Body of pancreas (tissue), 4 donors: ENCODE measurements around the gene ZP2. TPM values are rescaled to one million over a fixed set of nuclear protein-coding genes. Genes with fewer than 3 reads are reported as not detected.

Experiments
- ATAC-seq: fragments of 150-250 bp; one replicate; pipeline ENCODE4 v1.9.1; 2016
- DNase-seq, 4 donors: peaks; one replicate each; pipeline ENCODE4 v3.0.0-alpha.2; 2019
- H3K27ac ChIP-seq, 4 donors: fragments of 200-600 bp; sonication (generic); 1 replicate in 3 of 4; 2 replicates in 1 of 4; pipeline versions ENCODE4 v1.5.1 to v1.6.1; 2016 to 2019; ENCODE audit warnings: mild to moderate bottlenecking in 1 of 4, mixed read lengths in 1 of 4, moderate library complexity in 1 of 4
- H3K27me3 ChIP-seq, 2 donors: fragments of 200-600 bp; sonication (generic); one replicate each; pipeline ENCODE4 v1.6.0; 2016; ENCODE audit warnings: mild to moderate bottlenecking in 1 of 2
- H3K36me3 ChIP-seq, 2 donors: fragments of 200-600 bp; sonication (generic); replicated peaks in 1 of 2; 2 replicates each; pipeline ENCODE4 v1.5.1; 2016; ENCODE audit warnings: low read depth in 2 of 2; ENCODE audit not compliant: insufficient read depth in 1 of 2
- H3K4me1 ChIP-seq: fragments of 200-600 bp; sonication (generic); one replicate; pipeline ENCODE4 v1.6.0; 2016
- H3K4me3 ChIP-seq, 2 donors: fragments of 200-600 bp; sonication (generic); 1 replicate in 1 of 2; 2 replicates in 1 of 2; pipeline ENCODE4 v1.5.1; 2016 to 2019
- H3K9me3 ChIP-seq, 3 donors: fragments of 200-600 bp; sonication (generic); 1 replicate in 2 of 3; 2 replicates in 1 of 3; pipeline ENCODE4 v1.5.1; 2016
- CTCF ChIP-seq, 7 experiments: fragments of 450-650 bp in 4 of 7; fragments of 200-600 bp in 3 of 7; sonication (generic) in 3 of 7; IDR thresholded peaks; one replicate each; pipeline ENCODE4 v1.5.1; 2016 to 2019; ENCODE audit warnings: antibody characterized with exemption in 7 of 7
- POLR2A ChIP-seq, 3 donors: fragments of 450-650 bp; IDR thresholded peaks; one replicate each; pipeline ENCODE4 v1.6.1; 2016; ENCODE audit warnings: antibody characterized with exemption in 3 of 3, mild to moderate bottlenecking in 2 of 3
- WGBS, 2 donors: methylation state at CpG; one replicate each; pipeline ENCODE4 v1.1.5; 2017; 5-methylcytosine and 5-hydroxymethylcytosine counted together
- intact Hi-C: fragments of 100-400 bp; cut with DNase I; formaldehyde crosslinking; loops from one replicate; pipeline ENCODE4 v1.15.1; 2023
- total RNA-seq, 2 donors: library from RNA; depleted of rRNA; stranded (reverse); fragments of >200 nt; gene quantifications; one replicate each; pipeline ENCODE4 v1.1.0, GENCODE V29; 2016

The ZP2 gene
- total RNA-seq, 2 donors from 2014 or later = not detected

DNA sequence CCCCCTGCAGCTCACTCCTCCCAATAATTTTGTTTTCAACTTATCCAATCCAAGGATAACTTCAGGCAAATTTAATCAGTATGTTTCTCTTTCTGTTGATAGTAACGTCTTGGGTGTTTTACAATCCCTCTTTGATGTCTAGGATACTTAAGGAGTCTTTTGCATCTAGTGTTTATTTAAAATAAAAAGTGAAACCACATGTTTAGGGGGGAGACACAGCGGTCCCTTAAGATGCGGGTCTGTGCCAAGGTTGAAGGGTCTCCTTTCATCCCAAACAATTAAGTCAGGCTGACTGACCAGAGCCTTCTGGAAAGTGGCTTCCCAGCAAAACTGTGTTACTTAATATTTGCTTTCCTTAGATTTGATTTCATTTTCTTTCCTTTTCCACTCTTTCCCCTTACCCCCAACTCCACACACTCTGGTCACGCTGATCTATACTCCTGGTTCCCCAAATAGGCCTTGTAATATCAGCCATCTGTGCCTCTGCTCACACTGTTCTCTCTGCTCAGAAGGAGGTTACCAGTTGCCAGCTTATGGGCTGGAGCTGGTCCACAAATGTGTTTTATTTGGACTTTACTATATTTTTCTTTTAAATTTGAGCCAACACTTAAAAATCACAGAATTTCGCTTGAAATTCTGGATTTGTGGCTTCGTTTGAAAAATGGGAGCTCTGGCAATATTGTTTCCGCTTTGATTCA lies 33.3 kb upstream of the ZP2 start:
- 78 to 83% methylated on average over 7 of the region's 7 CpGs for WGBS, 2 donors
- DNase-seq = no peak
- intact Hi-C loops = no loop called here

DNA sequence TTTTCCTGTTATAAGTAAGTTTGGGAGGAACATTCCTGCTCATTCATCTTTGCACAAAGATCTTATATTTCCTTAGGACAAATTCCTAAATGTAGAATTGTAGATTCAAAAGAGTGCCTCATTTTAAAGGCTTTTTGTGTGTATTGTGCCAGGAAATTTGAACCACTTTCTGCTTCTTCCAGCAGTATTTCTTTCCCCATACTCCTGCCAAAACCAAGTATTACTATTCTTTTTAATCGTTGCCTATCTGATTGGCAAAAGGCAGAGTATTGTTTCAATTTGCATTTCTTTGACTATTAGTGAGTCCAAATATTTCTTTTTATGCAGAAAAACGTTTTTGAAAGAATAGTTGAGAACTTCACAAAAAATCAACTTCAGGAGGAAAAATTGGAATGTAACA lies 31.4 kb upstream of the ZP2 start:
- H3K9me3 ChIP-seq = no peaks in the 10 kb centered on the region
- H3K4me3 ChIP-seq = no peak overlapping the region
- no peaks in the 10 kb centered on the region for H3K4me1 ChIP-seq
- ATAC-seq (no peak), DNase-seq (no peak)
- H3K27me3 ChIP-seq = no peaks in the 10 kb centered on the region
- intact Hi-C loops = no loop called here
- 8% methylated on average over 2 of the region's 2 CpGs for WGBS, 2 donors
- H3K36me3 ChIP-seq = no peaks in the 10 kb centered on the region
- no peak overlapping the region for H3K27ac ChIP-seq
- TF ChIP-seq CTCF (IDR thresholded peaks at IDR 0.05) (no peak), POLR2A (IDR thresholded peaks at IDR 0.05) (no peak)

More for the DNA sequence above, 33.3 kb upstream of the ZP2 start:
- no peak for TF ChIP-seq CTCF (IDR thresholded peaks at IDR 0.05)
- no peak for TF ChIP-seq POLR2A (IDR thresholded peaks at IDR 0.05)
- H3K36me3 ChIP-seq = no peaks in the 10 kb centered on the region
- no peaks in the 10 kb centered on the region for H3K9me3 ChIP-seq
- no peak overlapping the region for H3K4me3 ChIP-seq
- H3K4me1 ChIP-seq = no peaks in the 10 kb centered on the region
- H3K27ac ChIP-seq = no peak overlapping the region
- H3K27me3 ChIP-seq = no peaks in the 10 kb centered on the region
- ATAC-seq = no peak

DNA sequence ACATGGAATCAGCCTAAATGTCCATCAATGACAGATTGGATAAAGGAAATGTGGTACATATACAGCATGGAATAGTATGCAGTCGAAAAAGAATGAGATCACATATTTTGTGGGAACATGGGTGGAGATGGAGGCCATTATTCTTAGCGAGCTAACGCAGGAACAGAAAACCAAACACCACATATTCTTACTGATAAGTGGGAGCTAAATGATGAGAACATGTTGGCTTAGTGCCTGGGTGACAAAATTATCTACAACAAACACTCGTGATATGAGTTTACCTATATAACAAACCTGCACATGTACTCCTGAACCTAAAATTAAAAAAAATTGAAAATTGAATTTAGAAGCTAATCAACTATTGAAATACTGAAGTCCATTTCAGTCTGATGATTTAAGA lies 28.3 kb upstream of the ZP2 start:
- no peak for DNase-seq
- H3K27ac ChIP-seq = no peak overlapping the region

DNA sequence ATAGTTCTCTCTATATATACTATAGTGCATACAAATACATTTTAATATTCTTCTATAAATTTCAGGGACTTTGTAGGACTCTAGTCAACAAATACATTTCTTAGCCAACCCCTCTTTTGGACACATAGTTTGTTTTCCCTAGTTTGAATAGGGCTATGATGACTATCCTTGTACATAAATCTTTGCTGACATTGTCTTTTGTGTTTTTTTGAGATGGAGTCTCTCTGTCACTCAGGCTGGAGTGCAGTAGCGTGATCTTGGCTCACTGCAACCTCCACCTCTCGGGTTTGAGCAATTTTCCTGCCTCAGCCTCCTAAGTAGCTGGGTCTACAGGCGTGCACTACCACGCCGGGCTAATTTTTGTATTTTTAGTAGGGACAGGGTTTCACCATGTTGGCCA lies 25.5 kb upstream of the ZP2 start:
- ATAC-seq = no peak
- peaks cover 8% of the 10 kb centered on the region for H3K4me1 ChIP-seq
- no peaks in the 10 kb centered on the region for H3K36me3 ChIP-seq
- intact Hi-C loops = no loop called here
- H3K9me3 ChIP-seq = no peaks in the 10 kb centered on the region
- no peak for TF ChIP-seq CTCF (IDR thresholded peaks at IDR 0.05)
- TF ChIP-seq POLR2A (IDR thresholded peaks at IDR 0.05) = no peak
- DNase-seq = no peak
- no peak overlapping the region for H3K27ac ChIP-seq
- no peaks in the 10 kb centered on the region for H3K27me3 ChIP-seq
- no peak overlapping the region for H3K4me3 ChIP-seq
- WGBS, 2 donors = 80 to 89% methylated on average over 5 of the region's 5 CpGs

More for the DNA sequence above, 28.3 kb upstream of the ZP2 start:
- 39 to 45% methylated on average over 4 of the region's 4 CpGs for WGBS, 2 donors
- Histone ChIP-seq H3K27me3 (no peaks in the 10 kb centered on the region), H3K4me3 (no peak overlapping the region), H3K4me1 (no peaks in the 10 kb centered on the region), H3K36me3 (no peaks in the 10 kb centered on the region), H3K9me3 (no peaks in the 10 kb centered on the region)
- ATAC-seq = no peak
- TF ChIP-seq POLR2A (IDR thresholded peaks at IDR 0.05) (no peak), CTCF (IDR thresholded peaks at IDR 0.05) (no peak)
- intact Hi-C loops = no loop called here

- ATAC-seq (no peak), DNase-seq (no peak)
- H3K4me3 ChIP-seq = no peak overlapping the region
- 48 to 72% methylated on average over 3 of the region's 3 CpGs for WGBS, 2 donors
- no peaks in the 10 kb centered on the region for H3K36me3 ChIP-seq
- H3K27ac ChIP-seq = no peak overlapping the region
- peaks cover 8% of the 10 kb centered on the region for H3K4me1 ChIP-seq
- no peaks in the 10 kb centered on the region for H3K27me3 ChIP-seq
- no peaks in the 10 kb centered on the region for H3K9me3 ChIP-seq
- TF ChIP-seq POLR2A (IDR thresholded peaks at IDR 0.05) (no peak), CTCF (IDR thresholded peaks at IDR 0.05) (no peak)
- intact Hi-C loops = no loop called here
These were observed 23.8 kb upstream of the ZP2 start for GRCh38 chr16:21235199-21235585.
